Esophagus squamous epithelium (tissue), 5 donors: ENCODE measurements around the gene TRIM63. TPM values are rescaled to one million over a fixed set of nuclear protein-coding genes. Genes with fewer than 3 reads are reported as not detected.

Source experiments
- DNase-seq: peaks from one replicate; lab custom pipeline; 2025; lab: John Stamatoyannopoulos, UW
- H3K27ac ChIP-seq, 4 donors: fragments of 200-600 bp; sonication (generic); one replicate each; pipeline ENCODE4 v1.5.1; 2016 to 2019; ENCODE audit warnings: mild to moderate bottlenecking in 1 of 4
- H3K27me3 ChIP-seq, 4 donors: fragments of 200-600 bp; sonication (generic); 1 replicate in 3 of 4; 2 replicates in 1 of 4; pipeline versions ENCODE4 v1.5.1 to v1.6.0; 2017 to 2021; ENCODE audit warnings: antibody characterized with exemption in 1 of 4
- H3K36me3 ChIP-seq, 3 donors: fragments of 200-600 bp; sonication (generic); one replicate each; pipeline ENCODE4 v1.5.1; 2016 to 2019
- H3K4me1 ChIP-seq, 3 donors: fragments of 200-600 bp; sonication (generic); one replicate each; pipeline ENCODE4 v1.5.1; 2017 to 2019
- H3K4me3 ChIP-seq, 4 donors: fragments of 200-600 bp; sonication (generic); 1 replicate in 3 of 4; 2 replicates in 1 of 4; pipeline ENCODE4 v1.5.1; 2016 to 2019; ENCODE audit warnings: mild to moderate bottlenecking in 2 of 4, moderate library complexity in 1 of 4
- H3K9me3 ChIP-seq, 3 donors: fragments of 200-600 bp; sonication (generic); one replicate each; pipeline ENCODE4 v1.5.1; 2016 to 2019
- POLR2A ChIP-seq, 4 donors: fragments of 450-650 bp; IDR thresholded peaks; one replicate each; pipeline ENCODE4 v1.6.1; 2017; ENCODE audit warnings: antibody characterized with exemption in 4 of 4, mild to moderate bottlenecking in 4 of 4, moderate library complexity in 3 of 4
- WGBS, 2 donors: methylation state at CpG; one replicate each; pipeline ENCODE4 v1.1.5; 2018; 5-methylcytosine and 5-hydroxymethylcytosine counted together
- intact Hi-C: fragments of 100-400 bp; cut with DNase I; formaldehyde crosslinking; loops from one replicate; pipeline ENCODE4 v1.15.0; 2022
- total RNA-seq, 4 donors: library from RNA; depleted of rRNA; stranded (reverse); fragments of >200 nt; gene quantifications; one replicate each; pipeline ENCODE4 v1.1.0, GENCODE V29; 2016
- TF ChIP-seq, protein P1 (sequence below), 6 experiments: fragments of 450-650 bp in 4 of 6; fragments of 200-600 bp in 2 of 6; sonication (generic) in 2 of 6; IDR thresholded peaks; one replicate each; pipeline ENCODE4 v1.5.1; 2016 to 2019; ENCODE audit warnings: antibody characterized with exemption in 6 of 6, mild to moderate bottlenecking in 4 of 6, moderate library complexity in 4 of 6
- donor health status: DM: yes; HTN: yes; CAD: no.

Gene TRIM63
- total RNA-seq, 4 donors from 2014 or later = 0.23 to 1.7 TPM; not detected in 2

DNA sequence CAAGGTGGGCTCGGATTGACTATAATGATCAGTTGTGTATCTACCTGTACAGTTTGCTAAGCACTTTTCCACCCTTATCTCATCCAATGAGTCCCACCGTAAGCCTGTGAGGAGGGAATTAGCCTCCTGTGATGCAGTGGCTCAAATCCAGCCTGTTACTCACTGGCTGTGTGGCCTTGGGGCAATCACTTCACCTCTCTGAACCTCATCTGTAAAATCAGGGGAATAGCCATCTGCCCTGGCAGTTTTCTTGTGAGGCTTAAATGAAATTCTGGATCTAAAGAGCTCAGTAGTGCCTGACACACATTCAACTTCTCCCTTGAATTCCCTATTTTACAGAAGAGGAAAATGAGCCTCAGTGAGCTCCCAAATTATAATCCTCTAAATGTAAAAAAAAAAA lies 53.3 kb downstream of the TRIM63 start:
- intact Hi-C loops = no loop called here
- TF ChIP-seq POLR2A (IDR thresholded peaks at IDR 0.05) = no peak
- TF ChIP-seq, protein P1, sequence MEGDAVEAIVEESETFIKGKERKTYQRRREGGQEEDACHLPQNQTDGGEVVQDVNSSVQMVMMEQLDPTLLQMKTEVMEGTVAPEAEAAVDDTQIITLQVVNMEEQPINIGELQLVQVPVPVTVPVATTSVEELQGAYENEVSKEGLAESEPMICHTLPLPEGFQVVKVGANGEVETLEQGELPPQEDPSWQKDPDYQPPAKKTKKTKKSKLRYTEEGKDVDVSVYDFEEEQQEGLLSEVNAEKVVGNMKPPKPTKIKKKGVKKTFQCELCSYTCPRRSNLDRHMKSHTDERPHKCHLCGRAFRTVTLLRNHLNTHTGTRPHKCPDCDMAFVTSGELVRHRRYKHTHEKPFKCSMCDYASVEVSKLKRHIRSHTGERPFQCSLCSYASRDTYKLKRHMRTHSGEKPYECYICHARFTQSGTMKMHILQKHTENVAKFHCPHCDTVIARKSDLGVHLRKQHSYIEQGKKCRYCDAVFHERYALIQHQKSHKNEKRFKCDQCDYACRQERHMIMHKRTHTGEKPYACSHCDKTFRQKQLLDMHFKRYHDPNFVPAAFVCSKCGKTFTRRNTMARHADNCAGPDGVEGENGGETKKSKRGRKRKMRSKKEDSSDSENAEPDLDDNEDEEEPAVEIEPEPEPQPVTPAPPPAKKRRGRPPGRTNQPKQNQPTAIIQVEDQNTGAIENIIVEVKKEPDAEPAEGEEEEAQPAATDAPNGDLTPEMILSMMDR (IDR thresholded peaks at IDR 0.05) = no peak
- Histone ChIP-seq H3K9me3 (no peaks in the 10 kb centered on the region), H3K4me1 (peaks cover 0 to 11% (median 8%) of the 10 kb centered on the region in 3 donors), H3K36me3 (no peaks in the 10 kb centered on the region), H3K4me3 (no peak overlapping the region), H3K27ac (no peak overlapping the region), H3K27me3 (no peaks in the 10 kb centered on the region)
- 73 to 83% methylated on average over 2 of the region's 2 CpGs for WGBS, 2 donors
- no peak for DNase-seq

DNA sequence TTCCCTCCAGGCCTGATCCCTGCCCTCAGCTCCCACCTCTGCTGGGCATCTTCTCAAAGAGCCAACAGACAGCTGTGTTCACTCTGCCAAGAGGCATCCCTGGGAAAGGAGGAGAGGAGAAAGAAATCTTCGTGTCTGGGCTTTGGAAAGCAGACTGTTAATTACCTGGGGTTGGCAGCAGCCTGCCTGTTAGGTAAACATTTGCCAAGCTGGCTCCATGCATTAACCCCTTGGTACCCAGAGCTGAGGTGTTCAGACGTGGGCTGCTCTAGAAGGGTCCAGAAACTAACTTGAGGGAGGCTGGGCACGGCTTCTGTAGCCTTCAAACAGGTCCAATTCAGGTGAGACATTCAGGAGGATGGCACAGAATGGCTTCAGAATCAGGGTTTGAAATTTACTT lies 54.6 kb downstream of the TRIM63 start:
- H3K36me3 ChIP-seq = no peaks in the 10 kb centered on the region
- no peak overlapping the region for H3K4me3 ChIP-seq
- no CpG with 5 or more reads among the region's 3 CpGs for WGBS, 2 donors
- TF ChIP-seq, protein P1 (IDR thresholded peaks at IDR 0.05) = no peak
- TF ChIP-seq POLR2A (IDR thresholded peaks at IDR 0.05) = no peak
- peaks cover 0 to 11% (median 8%) of the 10 kb centered on the region in 3 donors for H3K4me1 ChIP-seq
- intact Hi-C loops = no loop called here
- DNase-seq = no peak
- H3K27me3 ChIP-seq = no peaks in the 10 kb centered on the region
- H3K9me3 ChIP-seq = no peaks in the 10 kb centered on the region
- H3K27ac ChIP-seq = no peak overlapping the region

DNA sequence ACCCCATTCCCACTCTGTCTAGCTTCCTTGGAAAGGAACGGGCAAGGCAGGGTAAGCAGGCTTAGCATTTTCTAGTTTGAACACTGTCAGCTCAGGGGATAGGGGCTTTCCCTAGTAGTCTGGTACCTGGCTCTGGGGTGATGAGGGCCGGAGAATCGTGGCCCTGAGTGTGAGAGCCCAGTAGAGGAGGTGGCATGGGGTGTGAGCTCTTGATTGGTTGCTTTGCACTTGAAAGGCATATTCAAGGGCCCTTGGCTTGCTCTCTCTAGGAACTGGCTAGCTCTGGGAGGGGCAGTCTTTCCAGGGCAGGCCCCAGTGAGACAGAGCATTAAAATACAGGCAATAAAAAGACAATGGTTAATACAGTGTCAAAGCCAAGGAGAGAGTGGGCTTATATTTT lies 56.6 kb downstream of the TRIM63 start:
- Histone ChIP-seq H3K27me3 (no peaks in the 10 kb centered on the region), H3K4me1 (peaks cover 6 to 14% (median 8%) of the 10 kb centered on the region in 3 donors), H3K4me3 (no peak overlapping the region), H3K36me3 (no peaks in the 10 kb centered on the region), H3K9me3 (no peaks in the 10 kb centered on the region), H3K27ac (no peak overlapping the region)
- WGBS, 2 donors = 23 to 100% methylated on average over 1 to 2 of the region's 3 CpGs
- no peak for DNase-seq
- TF ChIP-seq, protein P1 (IDR thresholded peaks at IDR 0.05) = no peak
- TF ChIP-seq POLR2A (IDR thresholded peaks at IDR 0.05) = no peak
- intact Hi-C loops = no loop called here

DNA sequence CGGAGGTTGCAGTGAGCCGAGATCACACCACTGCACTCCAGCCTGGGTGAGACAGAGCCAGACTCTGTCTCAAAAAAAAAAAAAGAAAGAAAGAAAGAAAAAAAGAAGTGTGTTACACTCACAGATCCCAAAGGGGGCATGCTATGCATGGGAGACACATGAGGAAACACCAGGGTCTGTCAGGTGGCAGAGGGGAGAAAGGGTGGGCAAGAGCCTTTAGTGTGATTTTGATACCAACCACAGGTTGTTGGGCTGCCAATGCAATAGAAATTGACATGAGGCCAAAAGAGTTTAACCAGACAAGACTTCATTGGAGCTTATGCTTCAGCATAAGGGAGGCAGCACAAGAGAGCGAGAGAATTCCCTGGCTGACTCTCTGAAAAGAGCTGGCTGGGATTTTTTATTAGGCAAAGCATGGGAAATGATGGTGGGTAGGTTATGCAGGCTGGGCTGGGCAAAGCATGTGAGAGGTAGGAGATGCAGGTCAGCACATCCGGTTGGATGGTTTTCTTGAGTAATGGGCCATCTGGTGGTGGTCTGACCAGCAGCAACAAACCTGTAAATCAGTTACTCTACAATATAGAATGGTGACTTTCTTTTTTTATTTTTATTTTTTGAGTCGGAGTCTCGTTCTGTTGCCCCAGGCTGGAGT lies 57.5 kb downstream of the TRIM63 start:
- H3K9me3 ChIP-seq = no peaks in the 10 kb centered on the region
- H3K27me3 ChIP-seq = no peaks in the 10 kb centered on the region
- H3K4me1 ChIP-seq = peaks cover under 1 to 15% (median 7%) of the 10 kb centered on the region in 3 donors
- H3K4me3 ChIP-seq = no peak overlapping the region
- intact Hi-C loops = no loop called here
- H3K36me3 ChIP-seq = no peaks in the 10 kb centered on the region
- no peak overlapping the region for H3K27ac ChIP-seq
- no peak for DNase-seq
- WGBS, 2 donors = 52 to 65% methylated on average over 4 to 6 of the region's 6 CpGs
- TF ChIP-seq, protein P1 (IDR thresholded peaks at IDR 0.05) = no peak
- TF ChIP-seq POLR2A (IDR thresholded peaks at IDR 0.05) = no peak

DNA sequence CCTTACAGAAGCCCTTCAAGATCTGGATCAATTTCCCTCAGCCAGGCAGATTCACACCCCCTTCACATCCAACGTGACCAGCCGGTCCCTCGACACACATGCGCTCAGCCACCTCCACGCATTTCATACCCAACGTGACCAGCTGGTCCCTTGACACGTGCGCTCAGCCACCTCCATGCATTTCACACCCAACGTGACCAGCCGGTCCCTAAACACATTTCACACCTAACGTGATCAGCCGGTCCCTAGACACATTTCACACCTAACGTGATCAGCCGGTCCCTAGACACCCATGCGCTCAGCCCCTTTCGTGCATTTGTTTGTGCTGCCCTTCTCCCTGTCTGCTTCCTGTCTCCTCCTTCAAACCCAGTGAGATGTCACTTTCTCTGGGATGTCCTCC lies 60.7 kb downstream of the TRIM63 start:
- Histone ChIP-seq H3K27me3 (no peaks in the 10 kb centered on the region), H3K9me3 (no peaks in the 10 kb centered on the region), H3K36me3 (no peaks in the 10 kb centered on the region), H3K4me3 (no peak overlapping the region), H3K27ac (no peak overlapping the region), H3K4me1 (peaks cover 0 to 18% (median 4%) of the 10 kb centered on the region in 3 donors)
- 92 to 97% methylated on average over 16 of the region's 16 CpGs for WGBS, 2 donors
- intact Hi-C loops = no loop called here
- no peak for DNase-seq
- no peak for TF ChIP-seq POLR2A (IDR thresholded peaks at IDR 0.05)
- TF ChIP-seq, protein P1 (IDR thresholded peaks at IDR 0.05) = no peak
